Hematopoietic multipotent progenitor cell treated with erythropoietin and hydrocortisone succinate and interleukin-3 and kit ligand, for 4 days (in vitro differentiated cells): ENCODE measurements around the gene CELA3A.

Source experiments
- DNase-seq: peaks from one replicate; pipeline ENCODE4 v3.0.0-alpha.2; 2015

CELA3A gene

GRCh38 chr1:22052115-22053016, 50.9 kb downstream of the CELA3A start, which contains the start of gene CDC42:
Gene CDC42, plus strand, starts transcription at chr1:22052709. Its CDS starts 25,770 bp downstream, at chr1:22078479.
- DNase-seq: peak; percentile 99

DNA sequence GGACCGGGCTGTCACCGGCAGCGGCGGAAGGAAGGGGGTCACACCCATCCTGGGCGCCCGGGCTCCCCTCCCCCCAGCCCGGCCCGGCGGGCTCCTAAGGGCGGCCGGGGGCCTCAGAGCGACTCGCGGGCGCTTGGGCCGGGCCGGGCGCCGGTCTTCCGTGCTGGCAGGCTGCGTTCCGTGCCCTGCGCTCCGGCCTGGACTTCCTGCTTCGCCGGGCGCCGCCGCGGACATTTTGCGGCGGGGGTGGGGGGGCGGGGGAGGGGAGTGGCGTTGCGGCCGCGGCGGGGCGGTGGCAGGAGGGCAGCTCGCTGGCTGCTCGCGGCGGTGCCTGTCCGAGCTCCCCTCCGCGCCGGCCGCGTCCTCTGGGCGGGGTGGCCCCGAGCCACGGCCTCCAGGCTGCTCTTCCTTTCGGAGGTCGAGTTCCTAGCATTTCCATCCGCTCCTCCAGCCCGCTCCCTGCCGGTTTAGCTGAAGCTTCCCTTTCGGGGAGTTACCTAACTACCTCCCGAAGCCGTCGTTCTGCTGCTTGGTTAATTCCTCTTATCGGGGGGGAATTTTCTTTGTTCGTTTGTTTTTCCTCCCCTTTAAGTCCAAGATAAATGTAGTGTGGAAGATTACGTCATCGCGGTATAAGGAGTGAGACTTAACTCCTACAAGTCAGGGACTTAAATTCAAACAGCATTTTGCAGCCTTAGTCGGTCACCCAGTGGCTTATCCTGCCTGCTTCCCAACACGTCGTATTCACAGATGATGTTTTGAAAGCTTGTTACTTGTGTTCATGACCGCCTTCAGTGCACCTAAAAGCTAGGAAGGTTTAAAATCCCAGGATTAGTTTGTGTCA, 51.8 kb downstream of the CELA3A start:
- peak; percentile 86 for DNase-seq

- peak; percentile 44 for DNase-seq
These were observed 52.7 kb downstream of the CELA3A start for GRCh38 chr1:22053861-22054770.

DNA sequence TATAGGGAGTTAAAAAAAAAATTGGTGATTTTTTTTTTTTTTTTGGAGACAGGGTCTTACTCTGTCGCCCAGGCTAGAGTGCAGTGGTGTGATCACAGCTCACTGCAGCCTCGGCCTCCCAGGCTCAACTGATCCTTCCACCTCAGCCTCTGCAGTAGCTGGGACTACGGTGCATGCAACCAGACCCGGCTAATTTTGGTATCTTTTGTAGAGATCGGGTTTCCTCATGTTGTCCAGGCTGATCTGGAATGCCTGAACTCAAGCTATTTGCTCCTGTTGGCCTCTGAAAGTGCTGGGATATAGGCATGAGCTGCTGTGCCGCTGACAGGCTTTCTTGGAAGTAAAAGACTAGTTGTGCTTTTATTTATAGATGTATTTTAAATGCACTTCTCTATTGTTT, 54.0 kb downstream of the CELA3A start:
- DNase-seq: no peak

- no peak for DNase-seq
These were observed 54.6 kb downstream of the CELA3A start for GRCh38 chr1:22056043-22056442.

DNA sequence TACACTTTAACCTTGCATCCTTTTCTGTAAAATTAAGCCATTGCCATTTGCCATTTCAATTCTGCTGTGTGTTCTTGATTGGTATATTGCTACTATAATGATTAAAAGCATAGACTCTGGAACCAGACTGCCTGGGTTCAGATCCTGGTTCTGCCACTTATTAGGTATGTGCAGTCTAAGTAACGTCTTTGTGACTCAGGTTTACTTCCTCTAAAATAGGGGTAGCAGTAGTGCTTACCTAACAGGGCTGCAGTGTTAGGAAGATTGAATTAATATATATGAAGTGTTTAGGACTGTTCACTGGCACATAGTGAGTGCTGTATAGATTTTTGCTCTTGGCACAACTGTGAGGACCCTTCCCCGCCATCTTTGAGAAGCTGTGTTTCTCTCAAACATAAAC, 55.5 kb downstream of the CELA3A start:
- no peak for DNase-seq

GRCh38 chr1:22057861-22058260, 56.4 kb downstream of the CELA3A start:
- DNase-seq: no peak
